IPS-11a (cell line): Measurements from ENCODE around the gene HDAC11.
"Not testable (repeated sequence)": the region's sequence is repeated elsewhere in the genome, so short reads cannot be mapped to it uniquely, and the experiment has no call there.

ENCODE experiments used
- H3K4me3 ChIP-seq: one replicate; pipeline ENCODE4 v1.5.1; 2013; ENCODE audit warnings: low read depth, low read length, control low read depth

HDAC11 gene

DNA sequence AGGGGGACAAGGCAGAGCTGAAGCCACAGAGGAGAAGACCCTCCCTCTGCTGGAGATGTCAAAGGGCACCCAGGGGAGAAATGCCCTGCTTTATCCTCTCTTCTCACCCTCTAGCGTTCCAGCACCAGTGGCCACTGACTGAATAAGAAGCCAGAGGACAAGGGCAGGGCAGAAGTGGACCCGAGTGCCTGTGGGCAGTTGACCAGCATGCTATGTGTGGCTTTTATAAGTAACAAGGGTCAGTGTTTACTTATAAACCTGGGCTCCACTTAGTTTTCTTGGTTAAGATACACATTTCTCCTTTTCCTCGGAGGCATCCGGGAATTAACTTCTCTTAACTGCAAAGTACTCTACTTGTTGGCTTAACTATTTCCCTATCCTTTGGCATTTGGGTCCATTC is 13.3 kb upstream of the HDAC11 start:
- H3K4me3 ChIP-seq, result no peak overlapping the region

DNA sequence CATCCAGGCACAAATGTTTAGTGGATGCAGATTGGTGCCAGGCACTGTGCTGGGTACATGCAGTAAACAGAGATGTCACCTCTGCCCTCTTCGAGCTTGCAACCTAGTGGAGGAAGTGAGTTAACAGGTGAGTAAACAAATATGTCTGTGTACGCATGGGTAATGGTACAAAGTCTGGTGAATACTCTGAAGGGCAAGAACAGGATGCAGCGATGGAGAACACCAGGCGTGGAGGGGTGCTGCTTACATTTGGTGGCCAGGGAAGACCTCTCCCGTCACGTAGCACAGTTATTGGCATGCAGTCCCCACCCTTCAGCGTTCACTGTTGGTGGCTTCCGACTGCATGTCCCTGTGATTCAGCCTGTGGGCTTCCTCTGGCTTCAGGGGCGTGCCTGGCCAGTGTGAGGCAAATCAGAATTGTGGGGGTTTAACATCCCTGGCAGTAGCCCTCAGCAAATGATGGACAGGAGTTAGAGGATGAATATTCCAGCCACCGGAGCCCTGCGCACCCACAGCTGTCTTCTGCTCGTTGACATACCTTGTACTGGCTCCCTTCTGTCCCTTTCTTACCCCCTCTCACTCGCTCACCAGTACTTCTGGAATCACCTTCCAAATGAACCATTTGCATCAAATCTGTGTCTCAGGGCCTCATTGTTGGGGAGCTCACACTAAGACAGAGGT is 9.1 kb upstream of the HDAC11 start:
- H3K4me3 ChIP-seq, result no peak overlapping the region

DNA sequence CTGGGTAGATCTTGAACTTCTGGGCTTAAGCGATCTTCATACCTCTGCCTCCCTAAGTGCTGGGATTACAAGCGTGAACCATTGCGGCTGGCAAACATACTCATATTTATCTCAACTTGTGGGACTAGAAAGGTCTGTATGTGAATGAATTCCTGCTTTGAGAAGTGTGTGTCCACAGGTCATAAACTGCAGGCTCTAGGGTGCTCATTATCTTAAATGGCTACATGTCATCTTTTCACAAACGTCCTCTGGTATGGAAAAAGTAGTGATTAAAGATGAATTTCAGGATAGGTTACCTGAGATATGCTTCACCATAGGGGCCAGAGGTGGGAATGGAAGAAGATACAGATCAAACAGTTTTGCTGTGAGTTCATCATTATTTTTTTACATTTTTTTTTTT is 7.8 kb upstream of the HDAC11 start:
- no peak overlapping the region for H3K4me3 ChIP-seq

DNA sequence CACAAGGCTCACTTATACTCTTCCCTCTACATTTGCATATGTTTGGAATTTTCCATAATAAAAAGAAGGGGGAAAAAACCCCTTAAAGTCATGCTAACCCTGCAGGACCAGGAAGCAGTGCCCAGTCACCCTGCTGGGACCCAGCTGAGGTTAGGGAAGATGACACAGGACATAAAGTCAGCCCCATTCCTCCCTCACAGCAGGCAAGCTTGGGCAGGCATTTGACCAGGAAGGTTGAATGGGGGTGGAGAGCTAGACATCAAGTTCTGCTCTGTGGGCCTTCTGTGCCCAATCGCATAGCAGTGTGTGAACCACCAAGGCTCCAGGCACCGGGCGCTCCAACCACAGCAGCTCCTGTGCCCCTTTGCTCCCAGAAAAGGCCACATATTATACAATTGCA is 7.1 kb upstream of the HDAC11 start:
- H3K4me3 ChIP-seq, result no peak overlapping the region

DNA sequence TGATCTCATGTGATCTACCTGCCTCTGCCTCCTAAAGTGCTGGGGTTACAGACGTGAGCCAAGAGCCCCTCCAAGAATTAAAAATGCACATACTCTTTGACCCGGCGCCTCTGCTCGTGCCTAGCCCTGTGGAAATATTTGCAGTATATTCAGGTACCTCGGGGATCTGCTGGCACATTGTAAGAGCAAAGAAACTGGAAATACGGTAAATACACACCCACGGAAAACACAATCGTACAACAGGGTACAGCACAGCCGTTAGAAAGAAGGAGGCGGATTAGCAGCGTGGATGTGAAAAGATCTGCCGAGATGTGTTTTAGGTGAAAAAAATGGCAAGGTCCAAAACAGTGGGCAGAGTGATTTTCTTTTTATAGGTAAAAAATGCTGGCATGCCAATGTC is 6.1 kb upstream of the HDAC11 start:
- H3K4me3 ChIP-seq, result no peak overlapping the region

DNA sequence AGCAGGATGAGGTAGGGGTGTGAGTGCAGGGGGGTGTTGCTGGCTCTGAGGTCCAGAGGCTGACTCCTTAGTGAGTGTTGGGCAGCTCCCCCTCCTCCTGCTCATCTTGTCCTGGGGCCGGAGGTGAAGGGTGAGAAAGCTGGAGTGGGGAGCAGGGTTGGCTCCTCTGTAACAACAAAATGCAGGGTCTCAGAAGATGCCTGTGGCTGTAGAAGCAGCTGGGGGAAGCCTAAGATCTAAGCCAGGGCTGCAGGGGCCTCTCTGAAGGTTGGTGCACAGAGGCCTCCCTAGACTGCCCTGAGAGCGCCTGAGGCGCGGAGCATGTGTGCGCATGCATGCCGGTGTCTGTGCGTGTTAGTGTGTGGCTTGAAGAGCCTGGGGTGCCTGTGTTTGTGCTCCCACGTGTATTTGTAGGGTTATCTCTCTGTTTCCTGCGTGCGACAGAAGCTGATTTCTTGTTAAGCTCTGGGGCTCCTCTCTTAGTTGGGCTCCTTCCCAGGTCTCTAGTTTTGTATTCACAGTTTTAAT is 5.3 kb upstream of the HDAC11 start:
- no peak overlapping the region for H3K4me3 ChIP-seq

DNA sequence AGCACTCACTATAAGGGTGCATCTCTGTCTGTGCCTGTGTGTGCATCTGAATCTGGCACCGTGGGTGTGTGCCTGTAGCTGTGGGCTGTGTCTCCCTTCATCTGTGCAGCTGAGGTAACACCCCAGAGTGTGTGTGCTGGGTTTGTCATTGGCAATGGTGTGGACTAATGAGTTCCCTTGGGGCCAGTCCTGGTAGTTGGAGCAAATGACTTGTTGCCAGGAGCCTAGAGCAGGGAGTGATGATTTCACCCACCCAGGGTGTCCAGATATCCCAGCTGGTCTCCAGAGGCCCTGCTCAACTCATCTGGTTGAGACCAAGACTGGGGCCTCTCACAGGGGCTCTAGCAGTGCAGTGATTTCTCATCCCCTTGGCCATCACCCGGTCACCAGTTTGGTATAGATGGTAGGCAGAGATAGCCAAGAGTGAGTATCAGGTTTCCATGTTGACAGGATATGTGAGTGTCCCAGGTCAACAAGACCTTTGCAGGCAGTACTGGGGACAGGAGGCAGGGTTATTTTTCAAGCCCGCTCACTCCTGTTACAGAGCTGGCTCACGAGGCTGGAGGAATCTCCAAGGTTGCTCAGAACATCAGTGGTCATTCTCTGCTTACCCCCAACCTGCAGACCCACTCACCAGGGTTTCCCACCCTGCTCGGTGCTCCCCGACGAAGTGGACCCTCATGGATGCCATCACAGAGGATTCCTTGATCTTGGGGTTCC is 4.1 kb upstream of the HDAC11 start:
- no peak overlapping the region for H3K4me3 ChIP-seq

DNA sequence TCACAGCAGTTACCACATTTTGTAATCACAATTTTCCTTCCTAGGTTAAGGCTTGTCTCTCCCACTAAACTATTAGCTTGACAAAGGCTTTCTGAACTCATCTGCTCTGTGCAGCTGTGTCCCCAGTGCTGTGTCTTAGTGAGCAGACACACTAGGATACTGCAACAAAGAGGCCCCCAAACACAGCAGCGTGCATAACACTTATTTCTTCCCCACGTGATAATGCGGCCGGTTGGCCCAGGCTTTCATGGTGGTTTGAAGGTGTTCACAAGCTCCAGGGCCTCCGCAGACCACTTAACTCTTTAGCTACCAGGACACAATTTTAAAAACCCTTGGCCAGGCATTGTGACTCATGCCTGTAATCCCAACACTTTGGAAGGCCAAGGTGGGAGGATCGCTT is 2.2 kb upstream of the HDAC11 start:
- no peak overlapping the region for H3K4me3 ChIP-seq

DNA sequence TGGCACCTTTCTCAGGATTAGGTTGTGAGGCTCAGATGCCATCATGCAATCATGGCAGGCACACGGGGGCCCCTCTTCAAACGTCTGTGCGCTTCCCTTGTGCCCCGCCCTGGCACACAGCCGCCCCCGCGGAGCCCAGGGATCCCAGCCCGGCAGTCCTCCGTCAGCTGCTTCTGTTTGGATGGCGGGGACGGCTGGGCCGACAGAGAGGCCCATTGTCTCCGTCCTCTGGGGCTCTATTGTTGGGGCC is 849 bp upstream of the HDAC11 start:
- H3K4me3 ChIP-seq, result peak overlapping the region; percentile 60

DNA sequence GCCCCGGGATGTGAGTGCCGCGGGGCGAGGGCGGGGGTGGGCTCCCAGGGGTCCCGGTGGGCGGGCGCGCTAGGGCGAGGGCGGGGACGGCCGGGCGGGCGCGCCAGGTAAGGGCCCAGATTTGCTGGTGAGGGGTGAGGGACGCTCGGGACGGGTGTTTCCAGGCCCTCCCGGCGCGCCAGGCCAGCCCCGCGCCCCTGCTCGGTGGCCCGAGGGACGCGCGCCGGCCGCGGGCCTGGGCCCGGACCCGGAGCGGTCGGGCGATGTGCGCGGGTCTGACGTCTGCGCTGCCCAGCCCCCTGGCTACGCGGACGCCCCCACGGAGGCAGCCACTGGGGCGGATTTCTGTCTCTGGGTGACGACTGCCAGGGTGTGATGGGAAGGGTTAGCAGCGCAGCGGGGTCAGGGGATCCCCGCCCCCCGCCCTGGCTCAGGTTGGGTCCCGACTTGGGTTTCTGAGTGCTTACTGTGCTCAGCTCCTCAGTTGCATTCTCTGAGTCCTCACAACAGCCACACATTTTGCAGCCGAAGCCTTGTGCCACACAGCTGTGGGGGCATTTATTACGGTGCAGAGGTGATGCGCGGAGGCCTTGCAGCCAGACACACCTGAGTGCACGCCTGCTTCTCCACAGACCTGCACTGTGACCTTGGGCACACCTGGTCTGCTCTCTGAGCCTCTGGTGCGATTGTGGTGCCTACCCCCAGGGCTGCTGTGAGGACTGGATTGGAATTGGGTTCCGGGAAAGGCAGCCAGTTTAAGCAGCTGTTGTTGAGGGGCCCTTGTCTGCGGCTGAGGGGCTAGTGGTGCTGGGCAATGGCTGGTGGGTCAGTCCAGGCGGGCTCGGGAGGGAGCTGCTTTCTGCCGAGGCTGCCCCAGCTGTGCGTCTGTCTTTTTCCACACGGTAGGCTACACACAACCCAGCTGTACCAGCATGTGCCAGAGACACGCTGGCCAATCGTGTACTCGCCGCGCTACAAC is 523 bp downstream of the HDAC11 start:
- H3K4me3 ChIP-seq, result peak overlapping the region; percentile 50

DNA sequence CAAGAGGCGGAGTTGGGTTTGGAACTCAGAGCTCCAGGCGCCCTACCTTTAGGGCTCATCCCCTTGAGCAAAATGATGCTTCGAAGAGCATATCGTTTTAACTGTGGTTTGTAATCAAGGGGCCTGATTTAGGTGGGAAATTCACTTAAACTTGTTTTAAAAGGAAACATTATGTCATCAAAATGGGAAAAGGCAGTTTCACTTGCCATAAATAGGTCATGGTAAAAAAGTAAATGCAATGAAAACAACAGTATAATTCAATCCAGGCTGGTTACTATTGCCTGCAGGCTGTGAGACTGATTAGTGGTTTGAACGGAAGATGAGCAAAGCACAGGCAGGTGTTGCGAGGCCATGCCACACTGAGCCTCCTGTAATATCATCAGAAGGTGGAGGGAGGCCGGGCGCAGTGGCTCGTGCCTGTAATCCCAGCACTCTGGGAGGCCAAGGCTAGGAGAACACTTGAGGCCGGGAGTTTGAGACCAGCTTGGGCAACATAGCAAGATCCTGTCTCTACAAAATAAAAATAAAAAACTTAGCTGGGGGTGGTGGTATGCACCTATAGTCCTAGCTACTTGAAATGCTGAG is 2.1 kb downstream of the HDAC11 start:
- H3K4me3 ChIP-seq, result no peak overlapping the region

DNA sequence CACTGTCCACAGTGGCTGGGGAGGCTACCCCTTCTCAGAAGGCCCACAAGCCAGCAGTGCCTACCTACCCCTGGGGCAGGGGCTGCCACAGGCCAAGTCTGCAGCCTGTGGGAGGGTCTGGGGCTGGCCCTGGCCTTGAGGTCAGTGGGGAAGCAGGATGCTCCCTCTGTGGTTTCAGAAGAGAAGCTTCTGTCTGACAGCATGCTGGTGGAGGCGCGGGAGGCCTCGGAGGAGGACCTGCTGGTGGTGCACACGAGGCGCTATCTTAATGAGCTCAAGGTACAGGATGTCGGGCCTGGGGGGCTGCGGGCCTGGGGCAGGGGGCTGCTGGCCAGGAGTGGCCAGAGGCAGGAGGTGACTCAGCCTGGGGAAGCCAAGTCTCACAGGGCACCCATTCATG is 3.2 kb downstream of the HDAC11 start:
- H3K4me3 ChIP-seq, result no peak overlapping the region

DNA sequence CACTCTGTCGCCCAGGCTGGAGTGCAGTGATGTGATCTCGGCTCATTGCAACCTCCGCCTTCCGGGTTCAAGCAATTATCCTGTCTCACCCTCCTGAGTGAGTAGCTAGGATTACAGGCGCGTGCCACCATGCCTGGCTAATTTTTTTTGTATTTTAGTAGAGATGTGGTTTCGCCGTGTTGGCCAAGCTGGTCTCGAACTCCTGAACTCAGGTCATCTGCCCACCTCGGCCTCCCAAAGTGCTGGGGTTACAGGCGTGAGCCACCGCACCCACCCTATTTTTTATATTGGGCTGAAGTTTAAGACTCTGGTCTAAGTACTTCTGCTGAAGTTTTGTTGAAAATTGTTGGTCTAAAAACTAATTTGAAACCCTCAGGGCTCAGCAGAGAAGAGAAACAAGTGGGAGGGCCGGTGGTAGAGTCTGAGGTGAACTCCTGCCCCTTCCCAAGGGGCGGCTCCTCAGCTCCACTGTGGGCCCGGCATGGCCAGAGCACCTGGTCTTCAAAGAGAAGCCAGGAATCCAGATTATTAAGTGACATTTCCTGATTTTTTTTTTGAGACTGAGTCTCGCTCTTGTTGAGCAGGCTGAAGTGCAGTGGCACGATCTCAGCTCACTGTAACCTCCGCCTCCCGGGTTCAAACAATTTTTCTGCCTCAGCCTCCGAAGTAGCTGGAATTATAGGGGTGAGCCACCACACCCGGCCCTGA is 4.0 kb downstream of the HDAC11 start:
- no peak overlapping the region for H3K4me3 ChIP-seq

DNA sequence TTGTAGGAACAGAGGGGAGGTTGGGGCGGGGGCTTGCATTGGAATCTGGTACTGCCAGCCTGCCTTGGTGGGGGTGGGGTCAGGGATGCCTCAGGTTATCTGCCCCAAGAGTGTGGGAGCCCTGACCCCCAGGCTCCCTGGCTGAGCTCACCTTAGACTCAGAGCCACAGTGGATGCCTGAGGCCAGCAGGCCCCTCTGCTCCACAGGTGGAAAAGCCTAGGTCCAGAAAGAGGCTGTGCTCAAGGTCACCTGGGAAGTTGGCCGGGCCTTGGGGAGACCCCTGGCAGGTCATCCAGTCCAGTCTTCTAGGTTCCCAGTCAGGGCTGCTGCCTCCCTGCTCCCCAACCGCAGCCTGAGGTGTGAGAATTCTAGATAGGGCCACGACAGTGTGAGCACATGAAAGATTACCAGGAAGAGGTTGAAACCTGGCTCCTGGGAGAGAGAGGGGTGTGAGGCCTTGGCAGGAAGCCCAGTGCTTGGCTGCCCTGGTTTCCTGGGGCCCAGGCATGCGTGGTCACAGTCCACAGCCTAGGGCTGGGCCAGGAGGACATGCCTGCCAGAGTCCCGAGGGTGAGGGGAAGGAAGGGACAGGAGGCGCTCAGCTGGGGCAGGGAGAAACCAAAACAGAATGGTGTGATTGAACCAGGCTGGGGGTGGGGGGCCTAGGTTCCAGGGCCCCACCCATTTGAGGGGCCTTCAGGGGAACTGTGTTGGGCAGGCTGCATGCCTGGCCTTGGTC is 4.9 kb downstream of the HDAC11 start:
- H3K4me3 ChIP-seq, result no peak overlapping the region

DNA sequence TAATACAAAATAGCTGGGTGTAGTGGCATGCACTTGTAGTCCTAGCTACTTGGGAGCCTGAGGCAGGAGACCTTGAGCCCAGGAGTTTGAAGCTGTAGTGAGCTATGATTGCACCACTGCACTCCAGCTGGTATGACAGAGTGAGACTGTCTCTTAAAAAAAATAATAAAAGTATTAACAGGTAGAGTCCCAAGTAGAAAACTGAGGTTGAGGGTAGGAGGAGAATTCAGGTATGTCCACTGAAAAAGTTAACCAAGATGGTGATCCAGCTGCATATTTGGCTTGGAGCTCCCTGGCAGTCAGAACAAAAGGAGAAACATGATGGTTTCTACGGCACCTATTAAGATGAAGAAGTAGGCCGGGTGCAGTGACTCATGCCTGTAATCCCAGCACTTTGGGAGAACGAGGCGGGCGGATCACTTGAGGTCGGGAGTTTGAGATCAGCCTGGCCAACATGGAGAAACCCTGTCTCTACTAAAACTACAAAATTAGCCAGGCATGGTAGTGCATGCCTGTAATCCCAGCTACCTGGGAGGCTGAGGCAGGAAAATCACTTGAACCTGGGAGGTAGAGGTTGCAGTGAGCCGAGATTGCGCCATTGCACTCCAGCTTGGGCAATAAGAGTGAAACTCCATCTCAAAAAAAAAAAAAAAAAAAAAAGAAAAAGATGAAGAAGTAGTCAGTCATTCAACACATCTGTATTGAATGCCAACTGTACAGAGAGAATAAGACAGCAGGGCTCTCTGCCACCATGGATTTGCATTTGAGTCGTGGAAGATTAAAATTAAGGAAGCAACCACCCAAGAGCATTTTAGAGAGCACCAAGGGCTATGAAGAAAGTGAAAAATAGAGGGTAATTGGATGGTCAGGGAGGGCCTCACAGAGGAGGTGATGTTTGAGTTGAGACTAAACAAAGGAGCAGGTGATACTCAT is 5.8 kb downstream of the HDAC11 start:
- not testable (repeated sequence) for H3K4me3 ChIP-seq

DNA sequence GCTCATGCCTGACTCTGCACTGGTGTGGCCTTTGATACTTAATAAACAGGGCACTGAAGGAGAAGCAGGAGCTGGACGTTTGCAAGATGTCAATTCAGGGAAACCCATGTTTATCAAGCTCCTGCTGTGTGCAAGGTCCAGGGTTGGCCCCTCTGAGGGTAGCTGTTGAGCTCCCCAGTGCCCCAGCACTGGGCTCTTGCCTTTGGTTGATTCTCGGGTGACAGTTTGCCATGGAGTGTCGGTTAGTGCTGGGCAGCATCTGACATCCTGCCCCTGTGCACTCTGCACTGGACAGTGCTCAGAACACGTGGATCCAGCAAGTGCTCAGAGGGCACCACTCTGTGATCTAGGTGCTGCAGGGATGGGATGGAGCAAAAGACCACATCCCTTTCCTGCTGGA is 7.3 kb downstream of the HDAC11 start:
- H3K4me3 ChIP-seq, result no peak overlapping the region

DNA sequence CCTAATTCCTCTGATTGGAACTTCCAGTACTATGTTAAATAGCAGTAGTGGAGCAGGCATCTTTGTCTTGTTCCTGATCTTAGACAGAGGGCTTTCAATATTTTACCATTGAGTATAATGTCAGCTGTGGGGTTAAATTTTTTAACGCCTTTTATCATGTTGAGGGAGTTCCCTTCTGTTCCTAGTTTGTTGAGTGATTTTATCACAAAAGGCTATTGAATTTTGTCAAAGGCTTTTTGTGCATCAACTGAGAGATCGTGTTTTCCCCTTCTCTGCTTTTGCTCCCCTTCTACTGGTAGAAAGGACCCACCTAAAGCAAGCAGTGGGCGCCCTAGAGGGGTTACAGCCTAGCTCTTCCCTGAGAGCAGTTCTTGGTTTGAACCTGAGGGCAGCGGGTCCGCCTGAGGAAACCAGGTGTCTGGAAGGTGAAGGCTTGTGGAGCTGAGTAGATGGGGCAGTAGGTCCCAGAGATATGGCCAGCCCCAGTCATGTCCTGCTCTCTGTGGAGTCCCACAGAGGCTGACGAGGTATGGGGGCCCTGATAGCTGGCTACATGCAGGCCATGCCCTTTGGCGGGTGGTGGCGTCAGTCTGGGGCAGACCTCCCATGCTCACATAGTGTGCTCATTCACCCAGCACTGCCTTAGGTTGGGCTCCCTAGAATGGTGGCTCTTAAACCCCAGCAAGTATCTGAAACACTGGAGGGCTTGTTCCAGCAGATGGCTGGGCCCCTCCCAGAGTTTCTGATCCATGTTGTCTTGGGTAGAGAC is 11.3 kb downstream of the HDAC11 start:
- no peak overlapping the region for H3K4me3 ChIP-seq

DNA sequence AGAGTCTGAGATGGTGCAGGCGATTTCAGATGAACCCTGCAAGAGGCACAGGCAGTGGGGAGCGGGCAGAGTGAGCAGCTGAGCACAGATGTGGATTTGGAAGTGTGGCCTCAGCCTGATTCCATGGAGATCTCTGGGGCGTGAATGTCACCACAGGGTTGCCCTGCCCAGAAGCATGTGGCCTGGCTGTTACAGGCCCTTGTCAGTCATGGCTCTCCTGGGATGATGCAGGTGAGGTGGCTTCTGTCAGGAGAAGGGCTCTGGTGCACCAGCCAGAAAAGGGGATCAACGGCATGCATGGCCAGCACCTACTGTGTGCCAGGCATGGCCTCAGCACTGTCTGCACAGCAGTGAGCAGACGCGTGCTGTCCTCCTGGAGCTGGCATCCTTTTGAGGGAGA is 11.9 kb downstream of the HDAC11 start:
- no peak overlapping the region for H3K4me3 ChIP-seq
